ENCODE results near the gene TUBB4A.

The TUBB4A gene

GRCh38 chr19:6494438-6495036 is 7.6 kb downstream of the TUBB4A start:
- no peak for DNase-seq (ENCODE audit: low spot score)

GRCh38 chr19:6491802-6492592 is 10.1 kb downstream of the TUBB4A start:
- no peak for DNase-seq (ENCODE audit: low spot score)

- DNase-seq (ENCODE audit: low spot score) = no peak
Observed at GRCh38 chr19:6490134-6490533, 12.0 kb downstream of the TUBB4A start.

GRCh38 chr19:6489278-6490061 is 12.6 kb downstream of the TUBB4A start:
- no peak for DNase-seq (ENCODE audit: low spot score)

- DNase-seq (ENCODE audit: low spot score) = no peak
Observed at GRCh38 chr19:6484831-6485230, 17.3 kb downstream of the TUBB4A start.

GRCh38 chr19:6484230-6484629 is 17.9 kb downstream of the TUBB4A start:
- no peak for DNase-seq (ENCODE audit: low spot score)

- DNase-seq (ENCODE audit: low spot score) = no peak
Observed at GRCh38 chr19:6483235-6483634, 18.9 kb downstream of the TUBB4A start.

GRCh38 chr19:6482343-6482686 is 19.8 kb downstream of the TUBB4A start:
- DNase-seq (ENCODE audit: low spot score) = no peak

- DNase-seq (ENCODE audit: low spot score) = no peak
Observed at GRCh38 chr19:6481541-6482342, 20.4 kb downstream of the TUBB4A start, which contains the start of gene DENND1C. Gene DENND1C (minus strand): TSS chr19:6481787. CDS start chr19:6481695, 92 bp downstream.

GRCh38 chr19:6480848-6481415 is 21.2 kb downstream of the TUBB4A start:
- DNase-seq (ENCODE audit: low spot score) = no peak

- DNase-seq (ENCODE audit: low spot score) = no peak
Observed at GRCh38 chr19:6479836-6480398, 22.2 kb downstream of the TUBB4A start.

GRCh38 chr19:6478815-6479214 is 23.3 kb downstream of the TUBB4A start:
- no peak for DNase-seq (ENCODE audit: low spot score)

- no peak for DNase-seq (ENCODE audit: low spot score)
Observed at GRCh38 chr19:6476896-6477431, 25.1 kb downstream of the TUBB4A start.

GRCh38 chr19:6476155-6476895 is 25.8 kb downstream of the TUBB4A start:
- peak; percentile 60 for DNase-seq (ENCODE audit: low spot score)

GRCh38 chr19:6475321-6476108 is 26.6 kb downstream of the TUBB4A start:
- no peak for DNase-seq (ENCODE audit: low spot score)

GRCh38 chr19:6473647-6474046 is 28.5 kb downstream of the TUBB4A start:
- DNase-seq (ENCODE audit: low spot score) = no peak

GRCh38 chr19:6472713-6473112 is 29.4 kb downstream of the TUBB4A start:
- no peak for DNase-seq (ENCODE audit: low spot score)

GRCh38 chr19:6471076-6471475 is 31.0 kb downstream of the TUBB4A start:
- DNase-seq (ENCODE audit: low spot score) = no peak

- DNase-seq (ENCODE audit: low spot score) = no peak
Observed at GRCh38 chr19:6470173-6470572, 31.9 kb downstream of the TUBB4A start.

GRCh38 chr19:6467384-6467783 is 34.7 kb downstream of the TUBB4A start:
- DNase-seq (ENCODE audit: low spot score) = no peak
